GM19438 (cell line): ENCODE measurements around the gene VAPB.
"Not testable (repeated sequence)": the region's sequence is repeated elsewhere in the genome, so short reads cannot be mapped to it uniquely, and the experiment has no call there.

Source experiments
- ATAC-seq: cut with Tn5 transposase; IDR thresholded peaks from one replicate; pipeline ENCODE4 v1.9.1; 2021; ENCODE audit warnings: low read depth; ENCODE audit not compliant: unreplicated experiment

Gene VAPB

GRCh38 chr20:58388882-58389323 lies at the start of gene VAPB:
Gene VAPB, plus strand, starts transcription at chr20:58389229. Its CDS starts 231 bp downstream, at chr20:58389460.
- peak; percentile 99 for ATAC-seq

- ATAC-seq: no peak
Observed at GRCh38 chr20:58339741-58340140, 49.3 kb upstream of the VAPB start.

DNA sequence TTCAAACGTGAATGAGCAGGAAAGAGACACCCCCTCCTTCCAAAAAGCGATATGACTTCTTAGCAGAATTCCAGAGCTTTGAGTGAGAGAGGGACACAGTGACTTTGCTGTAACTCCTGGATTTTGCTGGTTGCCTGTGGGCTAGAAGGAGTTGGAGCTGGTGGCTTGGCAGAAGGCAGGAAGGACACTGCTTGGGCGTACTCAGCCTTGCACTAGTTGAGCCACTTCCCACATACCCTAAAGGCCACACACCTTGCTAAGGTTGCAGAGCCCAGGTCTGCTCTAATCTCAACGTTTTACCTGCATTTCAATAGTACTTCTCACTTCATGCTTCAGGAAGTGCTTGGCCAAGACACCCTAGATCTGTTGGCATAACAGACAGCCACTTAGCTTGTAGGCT lies 48.9 kb upstream of the VAPB start:
- no peak for ATAC-seq

DNA sequence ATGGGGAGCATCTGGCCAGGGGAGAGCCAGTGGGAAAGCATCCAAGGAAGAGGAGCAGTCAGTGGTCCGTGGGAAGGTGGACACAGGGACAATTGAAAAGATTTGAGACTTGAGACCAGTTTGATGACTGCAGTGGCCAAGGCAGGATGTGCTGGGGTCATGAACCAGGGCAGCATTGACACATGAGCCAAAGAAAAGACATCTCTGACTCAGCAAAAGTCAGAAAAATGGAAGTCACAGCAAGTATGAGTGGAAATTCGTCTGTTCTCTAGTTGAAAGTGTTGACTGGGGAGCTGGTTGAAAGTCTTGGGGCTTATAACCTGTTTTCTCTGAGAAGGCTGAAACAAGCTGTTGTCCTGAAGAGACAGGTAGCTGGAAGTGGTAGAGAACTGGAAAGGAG lies 48.2 kb upstream of the VAPB start:
- ATAC-seq: no peak

- no peak for ATAC-seq
Observed at GRCh38 chr20:58342104-58342945, 46.7 kb upstream of the VAPB start.

- ATAC-seq: no peak
Observed at GRCh38 chr20:58344741-58345140, 44.3 kb upstream of the VAPB start.

- ATAC-seq: no peak
Observed at GRCh38 chr20:58349570-58349969, 39.5 kb upstream of the VAPB start.

DNA sequence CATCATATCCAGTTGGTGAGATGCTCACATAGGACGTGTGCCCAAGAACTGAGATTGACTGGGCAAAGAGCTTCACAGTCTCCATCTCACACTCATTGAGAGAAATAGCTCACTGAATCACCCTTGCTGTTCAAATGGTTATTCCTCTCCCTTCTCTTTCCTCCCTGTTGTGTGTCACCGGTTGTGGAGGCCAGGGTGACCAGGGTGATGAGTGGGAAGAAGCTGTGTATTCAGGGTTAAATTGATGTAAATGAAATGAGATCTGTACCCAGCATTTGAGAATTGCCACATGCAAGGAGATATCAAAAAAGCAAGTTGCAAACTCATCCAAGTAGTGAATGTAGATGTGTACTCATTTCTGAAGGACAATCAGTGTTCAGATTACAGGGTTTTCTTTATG lies 36.6 kb upstream of the VAPB start:
- no peak for ATAC-seq

GRCh38 chr20:58359441-58359840 lies 29.6 kb upstream of the VAPB start:
- no peak for ATAC-seq

GRCh38 chr20:58360936-58361335 lies 28.1 kb upstream of the VAPB start:
- no peak for ATAC-seq

DNA sequence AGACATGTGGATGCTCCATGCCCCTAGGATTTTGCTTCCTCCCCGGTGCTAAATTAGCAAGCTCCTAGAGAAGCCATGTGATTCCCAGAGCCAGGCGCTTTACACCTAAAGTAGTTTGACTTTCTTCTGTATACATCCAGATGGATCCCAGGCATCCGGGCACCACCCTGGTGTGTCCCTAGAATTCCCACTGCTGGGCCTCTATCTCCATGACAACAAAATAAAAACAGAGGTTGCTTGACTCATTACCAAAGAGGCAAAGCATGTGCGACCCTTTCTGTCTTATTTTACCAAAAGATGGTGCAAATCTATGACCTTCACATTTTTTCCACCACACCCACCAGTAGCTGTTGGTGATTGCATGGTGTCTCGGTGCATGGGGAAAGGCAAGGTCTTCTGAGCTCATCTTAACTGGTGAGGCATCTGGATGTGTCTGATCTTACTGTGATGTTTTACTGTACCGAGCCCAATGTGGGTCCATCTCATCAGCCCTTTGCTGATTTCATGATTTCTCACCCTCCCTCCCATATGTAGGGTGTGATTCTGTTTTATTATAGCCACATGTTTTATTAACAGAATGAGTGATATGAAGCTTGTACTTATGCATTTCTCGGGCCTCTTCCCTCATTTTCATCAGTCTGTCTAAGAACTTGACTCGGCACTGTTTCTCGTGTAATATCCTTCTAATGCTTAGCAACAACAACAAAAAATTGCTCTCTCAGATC lies 27.4 kb upstream of the VAPB start:
- ATAC-seq: no peak

DNA sequence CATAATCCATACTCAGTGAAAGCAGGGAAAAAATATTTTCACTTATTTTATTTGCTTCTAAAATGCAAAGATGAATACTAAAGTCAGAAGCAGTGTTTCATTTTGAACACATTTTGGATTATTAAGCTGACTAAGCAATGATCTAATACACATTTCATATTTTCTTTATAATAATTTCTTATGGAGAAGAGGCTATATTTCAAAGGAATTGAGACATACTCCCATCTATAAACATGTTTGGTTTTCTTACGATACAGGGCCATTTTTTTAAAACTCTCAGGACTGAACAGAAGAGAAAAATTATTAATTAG lies 26.9 kb upstream of the VAPB start:
- no peak for ATAC-seq

DNA sequence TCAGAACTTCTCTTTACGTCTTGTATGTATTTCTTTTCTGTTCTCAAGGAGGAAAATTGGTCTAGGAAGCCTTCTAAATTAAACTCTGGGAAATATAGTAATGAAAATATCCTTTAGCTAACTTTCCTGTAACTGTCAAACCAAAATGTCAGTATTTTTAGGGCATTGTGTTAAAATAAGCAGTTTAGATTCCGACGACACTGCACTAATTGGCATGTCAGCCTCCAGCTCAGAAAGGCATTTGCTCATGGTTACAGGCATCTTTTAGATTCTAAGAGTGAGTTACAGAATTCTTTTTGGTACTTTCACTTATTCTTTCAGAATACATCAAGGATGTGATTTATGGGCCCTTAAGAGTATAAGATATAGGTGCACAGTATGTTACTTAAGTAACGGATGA lies 26.1 kb upstream of the VAPB start:
- ATAC-seq: no peak

- ATAC-seq: no peak
Observed at GRCh38 chr20:58366866-58367265, 22.2 kb upstream of the VAPB start.

- no peak for ATAC-seq
Observed at GRCh38 chr20:58372806-58373205, 16.2 kb upstream of the VAPB start.

- ATAC-seq: not testable (repeated sequence)
Observed at GRCh38 chr20:58373296-58373695, 15.7 kb upstream of the VAPB start.

GRCh38 chr20:58374027-58374850 lies 14.8 kb upstream of the VAPB start:
- no peak for ATAC-seq

DNA sequence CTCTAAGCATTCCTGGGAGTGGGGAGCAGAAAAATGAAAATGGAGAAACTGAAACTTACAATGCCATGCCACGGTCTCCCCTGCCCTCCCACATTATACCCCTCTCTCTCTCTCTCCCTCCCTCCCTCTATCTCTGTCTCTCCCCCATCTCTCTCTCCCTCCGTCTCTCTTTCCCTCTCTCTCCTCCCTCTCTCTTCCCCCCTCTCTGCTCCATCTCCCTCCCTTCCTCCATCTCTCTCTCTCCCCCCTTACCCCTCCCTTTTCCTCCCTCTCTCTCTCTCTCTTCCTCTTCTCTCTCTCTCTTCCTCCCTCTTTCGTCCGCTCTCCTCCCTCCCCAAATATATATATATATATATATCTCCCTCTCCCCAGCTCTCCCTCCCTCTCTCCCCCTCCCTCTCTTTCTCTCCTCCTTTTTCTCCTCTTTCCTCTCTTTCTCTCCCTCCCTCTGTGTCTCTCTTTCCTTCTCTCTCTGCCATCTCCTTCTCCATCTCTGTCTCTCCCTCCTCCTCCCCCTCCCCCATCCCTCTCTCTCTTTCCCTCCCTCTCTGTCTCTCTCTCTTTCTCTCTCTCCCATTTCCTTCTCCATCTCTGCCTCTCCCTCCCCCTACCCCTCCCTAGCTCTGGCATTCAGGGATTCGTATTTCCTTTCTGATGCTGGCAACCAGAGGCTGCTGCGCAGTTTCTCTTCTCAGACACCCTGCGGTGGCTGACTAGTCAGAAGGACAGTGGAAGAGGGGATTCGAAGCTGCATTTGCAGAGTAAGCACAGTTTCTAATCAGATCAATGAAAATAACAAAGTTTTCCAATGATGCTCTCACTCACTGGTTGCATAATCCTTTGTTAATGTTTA lies 13.9 kb upstream of the VAPB start:
- no peak for ATAC-seq

DNA sequence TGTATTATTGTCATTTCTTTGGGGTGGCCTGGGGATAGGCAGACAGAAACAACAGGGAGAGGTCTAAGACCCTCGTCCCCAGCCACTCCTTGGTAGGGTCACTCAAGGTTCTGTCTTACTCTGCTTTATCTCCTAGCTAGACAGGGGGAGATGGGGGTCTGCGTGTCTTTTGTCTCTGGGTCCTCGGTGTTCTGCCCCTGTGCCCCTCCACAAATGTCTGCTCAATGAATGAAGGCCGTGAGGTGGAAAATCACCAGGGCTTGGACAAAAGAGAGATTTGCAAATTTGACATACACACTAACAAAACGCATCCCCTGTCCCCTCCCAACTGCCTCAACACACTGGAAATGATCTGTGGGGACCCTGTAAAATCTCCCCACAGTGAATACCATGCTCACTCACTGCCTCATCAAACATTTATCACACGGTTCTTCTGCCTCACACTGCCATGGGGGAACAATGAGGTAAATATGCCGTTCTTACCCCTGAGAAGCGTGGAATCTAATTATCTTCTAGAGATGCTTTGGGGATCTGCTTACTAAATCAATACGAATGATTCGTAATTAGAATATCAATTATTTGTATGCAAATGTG lies 13.2 kb upstream of the VAPB start:
- ATAC-seq: no peak

GRCh38 chr20:58377017-58377416 lies 12.0 kb upstream of the VAPB start:
- ATAC-seq: no peak
